Jurkat, Clone E6-1 (cell line): Measurements from ENCODE around the gene SLC2A4RG.
A peak's percentile ranks its signal among the peaks of the same experiment; 100 is the strongest.

Experiments used
- DNase-seq: peaks from one replicate; pipeline ENCODE4 v3.0.0-alpha.2; 2011; ENCODE audit warnings: low read depth, low spot score
- H3K4me3 ChIP-seq: 2 replicates; pipeline ENCODE4 v1.5.1; 2011; ENCODE audit warnings: mild to moderate bottlenecking, low read length, control low read depth, moderate library complexity

The SLC2A4RG gene

DNA sequence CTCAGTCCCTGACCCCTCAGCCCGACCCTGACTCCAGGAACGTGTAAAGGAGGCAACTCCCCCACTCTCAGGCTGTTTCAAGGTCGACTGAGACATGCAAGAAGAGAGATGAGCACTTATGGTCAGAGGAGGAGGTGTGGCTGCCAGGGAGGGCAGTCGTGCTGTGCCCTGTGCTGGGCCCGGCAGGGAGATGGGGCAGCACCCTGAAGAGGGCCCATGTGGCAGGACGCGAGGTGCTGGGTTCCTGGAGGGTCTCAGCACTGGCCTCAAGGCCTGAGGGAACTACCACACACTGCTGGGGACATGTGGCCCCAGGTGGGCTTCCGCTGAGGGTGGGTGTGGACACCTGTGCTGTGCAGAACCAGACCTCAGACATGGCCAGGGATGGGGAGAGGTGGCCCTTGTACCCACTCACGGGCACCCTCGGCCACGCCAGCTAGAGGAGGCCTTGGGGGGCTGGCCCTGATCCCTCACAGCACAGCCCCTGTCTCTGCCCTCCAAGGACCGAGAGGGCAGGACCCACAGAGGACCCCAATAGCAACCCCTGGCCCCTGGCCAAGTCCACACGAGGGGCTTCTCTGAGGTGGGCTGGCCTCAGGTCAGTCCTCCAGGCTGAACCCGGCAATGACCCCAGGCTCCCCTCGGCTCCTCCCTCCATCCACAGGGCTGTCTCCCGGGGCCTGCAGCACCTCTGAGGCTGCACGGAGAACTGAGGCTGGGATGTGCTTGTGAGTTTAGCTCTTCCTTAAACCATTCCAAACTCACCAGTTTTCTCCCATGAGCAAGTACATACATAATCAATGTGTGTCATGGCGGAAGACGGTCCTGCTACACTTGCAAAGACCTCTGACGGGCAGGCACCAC is 8.7 kb downstream of the SLC2A4RG start:
- no peak for DNase-seq
- no peak overlapping the region for H3K4me3 ChIP-seq

GRCh38 chr20:63748934-63749270 is 9.3 kb downstream of the SLC2A4RG start:
- no peak for DNase-seq
- H3K4me3 ChIP-seq, result no peak overlapping the region

DNA sequence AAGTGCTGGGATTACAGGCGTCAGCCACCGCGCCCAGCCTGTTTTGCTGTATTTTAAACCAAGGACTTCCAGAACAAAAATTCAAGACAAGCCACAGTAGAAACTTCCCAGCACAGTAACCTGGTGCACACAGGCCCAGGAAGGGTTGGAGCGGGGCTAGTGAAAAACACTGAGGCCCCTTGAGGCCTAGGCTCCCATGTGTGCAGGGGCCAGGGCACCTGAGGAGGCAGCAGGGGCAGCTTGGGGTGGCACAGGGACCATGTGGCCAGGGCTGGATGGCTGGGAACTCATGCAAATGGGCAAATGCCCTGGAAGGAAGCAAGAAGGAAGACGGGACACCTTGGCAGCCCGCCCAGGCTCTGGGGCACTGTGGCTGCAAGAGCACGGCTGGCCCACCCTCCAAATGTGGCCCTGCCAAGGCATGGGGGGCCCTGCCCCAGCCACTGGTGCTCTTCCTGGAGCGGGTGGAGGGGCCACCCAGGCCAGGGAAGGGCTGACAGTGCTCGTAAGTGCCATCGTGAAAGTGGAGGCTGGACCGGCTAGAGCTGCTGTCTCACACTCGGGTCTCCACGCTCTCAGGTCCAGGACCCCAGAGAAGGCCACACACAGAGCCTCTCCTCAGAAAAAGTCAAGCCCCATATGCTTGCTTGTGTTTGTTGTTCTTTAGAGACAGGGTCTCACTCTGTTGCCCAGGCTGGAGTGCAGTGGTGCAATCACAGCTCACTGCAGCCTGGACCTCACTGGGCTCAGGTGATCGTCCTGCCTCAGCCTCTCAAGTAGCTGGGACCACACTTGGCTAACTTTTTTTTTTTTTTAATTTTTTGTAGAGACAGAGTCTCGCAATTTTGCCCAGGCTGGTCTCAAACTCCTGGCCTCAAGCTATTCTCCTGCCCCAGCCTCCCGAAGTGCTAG is 10.3 kb downstream of the SLC2A4RG start:
- H3K4me3 ChIP-seq, result no peak overlapping the region
- DNase-seq, result no peak

GRCh38 chr20:63750807-63751470 is 11.4 kb downstream of the SLC2A4RG start:
- peak; percentile 83 for DNase-seq

GRCh38 chr20:63751471-63752271 is 12.1 kb downstream of the SLC2A4RG start:
- no peak for DNase-seq
- H3K4me3 ChIP-seq, result peak overlapping the region; percentile 45

More at GRCh38 chr20:63750807-63751470, 11.4 kb downstream of the SLC2A4RG start:
- peak overlapping the region; percentile 45 for H3K4me3 ChIP-seq

- DNase-seq, result no peak
Measured at GRCh38 chr20:63752411-63753101, 13.0 kb downstream of the SLC2A4RG start.

DNA sequence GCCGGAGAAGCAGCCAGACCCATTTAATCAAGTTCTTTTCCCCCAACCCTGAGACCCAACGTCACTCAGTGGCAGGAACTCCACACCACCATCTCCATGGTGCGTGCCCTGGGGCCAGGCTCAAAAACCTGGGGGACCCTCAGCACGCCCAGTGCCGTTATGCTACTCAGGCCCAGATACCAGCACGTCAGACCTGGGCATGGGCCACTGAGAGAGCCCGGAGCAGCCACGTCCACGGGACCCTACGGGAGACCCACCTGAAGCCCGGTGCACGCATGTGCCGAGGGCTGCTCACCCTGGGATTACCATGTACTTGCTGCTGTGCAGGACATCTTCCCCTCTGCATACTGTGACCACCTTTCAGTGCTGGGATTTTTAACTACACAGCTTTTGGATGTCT is 13.8 kb downstream of the SLC2A4RG start:
- H3K4me3 ChIP-seq, result no peak overlapping the region
- DNase-seq, result no peak

More at GRCh38 chr20:63752411-63753101, 13.0 kb downstream of the SLC2A4RG start:
- no peak overlapping the region for H3K4me3 ChIP-seq

DNA sequence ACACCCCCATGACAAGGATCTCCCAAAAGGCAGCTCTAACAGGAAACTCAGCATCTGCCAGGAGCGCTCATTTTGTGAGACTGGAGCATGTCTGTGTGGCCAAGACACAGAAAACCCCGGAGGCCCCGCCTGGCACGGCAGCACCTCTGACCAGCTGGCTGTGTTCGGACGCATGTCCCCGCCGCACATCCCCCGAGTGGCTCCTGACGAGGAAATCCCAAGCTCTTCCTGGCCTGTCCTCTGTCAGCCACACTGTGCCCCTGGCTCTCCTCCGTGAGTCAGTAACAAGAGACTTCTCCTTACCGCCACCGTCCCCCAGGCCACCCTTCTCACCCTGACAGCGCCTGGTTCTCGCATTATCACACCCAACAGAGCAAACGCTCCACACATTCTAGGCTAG is 14.4 kb downstream of the SLC2A4RG start:
- DNase-seq, result no peak
- H3K4me3 ChIP-seq, result no peak overlapping the region

DNA sequence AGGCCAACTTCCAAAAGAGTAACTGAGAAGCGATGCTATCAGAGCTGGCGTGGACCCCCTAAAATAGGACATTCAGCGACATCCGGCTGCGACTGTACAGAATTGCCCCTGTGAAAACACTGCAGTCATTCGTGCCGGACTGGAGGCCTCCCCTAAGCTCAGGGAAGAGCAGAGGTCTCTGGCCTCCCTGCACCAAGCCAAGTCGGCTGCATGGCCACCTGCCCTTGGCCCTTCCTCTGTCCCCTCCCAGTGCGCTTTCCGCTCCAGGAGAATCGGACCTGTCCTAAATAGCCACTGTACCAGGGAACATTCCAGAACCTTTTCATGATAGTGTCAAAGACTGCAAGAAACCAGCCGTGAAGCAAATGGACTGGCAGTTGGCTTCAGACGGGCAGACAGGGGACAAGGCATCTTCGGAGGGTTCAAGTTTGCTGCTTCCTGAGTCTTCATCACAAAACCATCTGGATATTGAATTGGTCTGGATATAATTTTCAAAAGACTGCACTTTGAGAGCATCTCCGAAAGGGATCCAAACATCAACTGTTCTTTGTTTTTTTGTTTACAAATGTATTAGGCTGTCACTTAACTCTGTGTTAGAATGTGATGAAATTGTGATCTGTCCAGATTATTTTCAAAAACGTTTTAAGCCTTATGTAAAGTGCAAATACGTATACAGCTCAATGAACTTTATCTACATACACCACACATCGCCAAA is 16.5 kb downstream of the SLC2A4RG start:
- no peak overlapping the region for H3K4me3 ChIP-seq

GRCh38 chr20:63756648-63756991 is 17.0 kb downstream of the SLC2A4RG start:
- DNase-seq, result peak; percentile 60
- no peak overlapping the region for H3K4me3 ChIP-seq

More for the DNA sequence above, 16.5 kb downstream of the SLC2A4RG start:
- DNase-seq, result no peak

- no peak for DNase-seq
- no peak overlapping the region for H3K4me3 ChIP-seq
Measured at GRCh38 chr20:63758152-63758551, 18.6 kb downstream of the SLC2A4RG start.

- H3K4me3 ChIP-seq, result no peak overlapping the region
- no peak for DNase-seq
Measured at GRCh38 chr20:63759377-63759901, 19.9 kb downstream of the SLC2A4RG start.

DNA sequence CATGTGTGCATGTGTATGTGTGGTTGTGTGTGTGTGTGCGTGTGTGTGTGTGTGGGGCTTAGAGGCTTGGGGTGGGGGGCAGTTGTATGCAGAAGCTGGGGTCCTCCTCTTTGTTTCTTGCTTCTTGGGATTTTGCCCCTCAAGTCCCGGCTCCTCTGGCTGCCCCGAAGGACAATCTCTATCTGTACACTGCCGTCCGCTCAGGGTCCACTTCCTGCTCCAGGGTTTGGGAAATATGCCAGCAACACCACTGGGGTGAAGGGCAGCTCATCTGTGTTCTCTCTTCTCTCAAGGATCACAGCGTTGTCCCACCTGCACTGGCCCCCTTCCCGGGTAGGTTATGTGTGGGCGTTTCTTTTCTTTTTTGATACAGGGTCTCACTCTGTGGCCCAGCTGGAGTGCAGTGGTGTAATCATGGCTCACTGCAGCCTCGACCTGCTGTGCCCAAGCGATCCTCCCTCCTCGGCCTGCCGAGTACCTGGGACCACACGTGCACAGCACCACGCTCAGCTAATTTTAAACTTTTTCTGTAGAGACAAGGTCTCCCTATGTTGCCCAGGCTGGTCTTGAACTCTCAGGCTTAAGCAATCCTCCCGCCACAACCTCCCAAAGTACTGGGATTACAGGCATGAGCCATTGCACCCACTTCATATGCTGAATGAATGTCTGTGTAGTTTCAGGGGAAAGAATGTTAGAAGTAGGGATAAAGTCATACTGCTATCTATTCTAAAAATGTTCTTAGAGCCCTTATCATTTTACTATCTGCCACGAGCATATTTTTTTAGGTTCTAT is 25.7 kb downstream of the SLC2A4RG start:
- H3K4me3 ChIP-seq, result no peak overlapping the region
- no peak for DNase-seq

DNA sequence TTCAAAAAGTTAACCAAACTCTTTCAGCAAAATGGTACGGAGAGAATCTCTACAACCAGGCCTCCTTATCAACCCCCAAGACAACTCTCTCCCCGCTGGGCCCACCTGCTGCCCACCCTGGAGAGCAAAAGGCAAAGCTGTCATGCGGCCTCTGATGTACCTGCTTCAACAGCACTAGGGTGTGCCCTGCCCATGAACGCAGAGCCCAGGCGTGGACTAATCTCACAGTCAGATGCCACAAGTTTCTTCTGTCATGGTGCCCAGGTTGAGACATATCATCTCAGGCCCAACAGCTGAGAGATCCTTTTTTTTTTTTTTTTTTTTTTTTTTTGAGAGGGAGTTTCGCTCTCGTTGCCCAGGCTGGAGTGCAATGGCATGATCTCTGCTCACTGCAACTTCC is 26.3 kb downstream of the SLC2A4RG start:
- no peak overlapping the region for H3K4me3 ChIP-seq

DNA sequence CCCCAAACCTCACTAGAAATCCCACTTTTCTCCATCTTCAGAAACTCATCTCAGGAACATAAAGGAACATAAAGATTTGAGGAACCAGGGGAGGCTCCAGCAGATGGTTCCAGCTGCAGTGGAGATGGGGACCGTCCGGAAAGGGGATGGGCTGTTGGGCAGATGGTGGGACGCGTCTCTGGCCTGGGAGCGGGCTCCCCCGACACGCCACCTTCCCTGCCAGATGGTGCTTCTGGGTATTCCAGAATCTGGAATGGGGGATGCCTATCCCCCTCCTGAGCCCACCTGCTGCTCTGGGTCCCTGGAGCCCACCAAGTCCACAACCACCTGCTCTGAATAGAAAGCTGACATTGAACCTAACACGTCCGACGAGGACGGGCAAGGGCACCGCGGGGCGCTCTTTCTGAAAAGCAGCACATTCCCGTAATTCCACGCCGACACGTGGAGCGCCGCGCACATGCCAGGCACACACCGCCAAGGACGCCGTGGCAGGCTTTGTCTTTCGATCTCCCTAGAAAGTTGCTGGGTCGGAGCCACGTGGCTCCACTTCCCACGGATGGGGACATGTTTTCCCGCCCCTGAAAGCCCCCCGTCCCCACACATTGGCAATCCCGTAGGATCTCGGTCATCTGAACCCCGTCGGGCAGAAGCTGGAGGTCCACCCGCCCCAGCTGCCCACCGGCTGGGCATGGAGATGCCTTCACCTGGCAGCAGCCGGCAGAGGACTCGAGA is 27.3 kb downstream of the SLC2A4RG start:
- no peak for DNase-seq
- no peak overlapping the region for H3K4me3 ChIP-seq

More for the DNA sequence above, 26.3 kb downstream of the SLC2A4RG start:
- no peak for DNase-seq

DNA sequence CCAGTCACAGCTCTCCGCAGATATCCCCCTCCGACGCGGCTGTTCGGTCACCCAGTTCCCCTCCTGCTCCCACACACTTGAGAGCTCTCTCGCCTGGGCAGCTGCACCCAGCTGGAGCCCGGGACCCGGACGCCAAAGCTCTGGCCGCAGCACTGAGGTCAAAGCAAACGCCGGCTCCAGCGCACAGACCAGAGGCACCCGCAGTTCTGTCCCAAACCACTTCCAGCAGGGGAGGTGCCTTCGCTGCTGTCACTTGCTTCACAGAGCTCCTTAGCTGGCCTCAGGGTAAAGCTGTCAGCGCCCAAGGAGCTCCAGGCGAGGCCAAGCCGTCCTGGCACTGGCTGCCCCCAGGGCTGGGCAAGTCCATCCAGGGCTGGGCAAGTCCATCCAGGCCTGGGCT is 27.9 kb downstream of the SLC2A4RG start:
- no peak for DNase-seq
- no peak overlapping the region for H3K4me3 ChIP-seq
